HEK293 (cell line): ENCODE results near the gene CDK6.

ENCODE experiments used
- CTCF ChIP-seq: fragments of 450-650 bp; formaldehyde crosslinking; IDR thresholded peaks from 2 replicates; pipeline ENCODE4 v1.5.1; 2016; ENCODE audit warnings: missing biosample characterization, missing genetic modification characterization
- ELK4 ChIP-seq: IDR thresholded peaks from 2 replicates; pipeline ENCODE4 v1.6.1; 2011; ENCODE audit warnings: mild to moderate bottlenecking, low read depth, low read length, borderline replicate concordance
- KLF10 ChIP-seq: fragments of 450-650 bp; IDR thresholded peaks from 2 replicates; pipeline ENCODE4 v1.5.1; 2018; ENCODE audit warnings: missing biosample characterization, mild to moderate bottlenecking, missing genetic modification characterization
- PRDM4 ChIP-seq: fragments of 450-650 bp; formaldehyde crosslinking; IDR thresholded peaks from 2 replicates; pipeline ENCODE4 v1.5.1; 2017; ENCODE audit warnings: missing biosample characterization, missing genetic modification characterization
- REST ChIP-seq: fragments of 450-650 bp; formaldehyde crosslinking; IDR thresholded peaks from 2 replicates; pipeline ENCODE4 v1.5.1; 2016; ENCODE audit warnings: missing biosample characterization, missing genetic modification characterization
- YY1 ChIP-seq: fragments of 450-650 bp; formaldehyde crosslinking; IDR thresholded peaks from 2 replicates; pipeline ENCODE4 v1.5.1; 2018; ENCODE audit warnings: missing biosample characterization, missing genetic modification characterization
- ZBTB17 ChIP-seq: fragments of 450-650 bp; formaldehyde crosslinking; IDR thresholded peaks from 2 replicates; pipeline ENCODE4 v1.5.1; 2016; ENCODE audit warnings: missing biosample characterization, missing genetic modification characterization
- ZNF175 ChIP-seq: fragments of 450-650 bp; formaldehyde crosslinking; IDR thresholded peaks from 2 replicates; pipeline ENCODE4 v1.5.1; 2016; ENCODE audit warnings: missing biosample characterization, missing genetic modification characterization
- ZNF23 ChIP-seq: fragments of 450-650 bp; formaldehyde crosslinking; IDR thresholded peaks from 2 replicates; pipeline ENCODE4 v1.5.1; 2016; ENCODE audit warnings: missing biosample characterization, missing genetic modification characterization, borderline replicate concordance
- ZNF302 ChIP-seq: fragments of 450-650 bp; formaldehyde crosslinking; IDR thresholded peaks from 2 replicates; pipeline ENCODE4 v1.5.1; 2016; ENCODE audit warnings: missing biosample characterization, missing genetic modification characterization, low read depth
- TF ChIP-seq, protein P1 (sequence below): fragments of 450-650 bp; formaldehyde crosslinking; IDR thresholded peaks from 2 replicates; pipeline ENCODE4 v1.5.1; 2016; ENCODE audit warnings: missing biosample characterization, missing genetic modification characterization

- no peak for TF ChIP-seq REST (tag by site-specific recombination)
- no peak for TF ChIP-seq ZNF23
- TF ChIP-seq ELK4 = no peak
- peak; percentile 63 for TF ChIP-seq CTCF (tag by site-specific recombination)
- TF ChIP-seq ZBTB17 (tag by site-specific recombination) = peak; percentile 91
- no peak for TF ChIP-seq ZNF175 (tag by site-specific recombination)
- TF ChIP-seq ZNF302 (tag by site-specific recombination) = no peak
- TF ChIP-seq, protein P1, sequence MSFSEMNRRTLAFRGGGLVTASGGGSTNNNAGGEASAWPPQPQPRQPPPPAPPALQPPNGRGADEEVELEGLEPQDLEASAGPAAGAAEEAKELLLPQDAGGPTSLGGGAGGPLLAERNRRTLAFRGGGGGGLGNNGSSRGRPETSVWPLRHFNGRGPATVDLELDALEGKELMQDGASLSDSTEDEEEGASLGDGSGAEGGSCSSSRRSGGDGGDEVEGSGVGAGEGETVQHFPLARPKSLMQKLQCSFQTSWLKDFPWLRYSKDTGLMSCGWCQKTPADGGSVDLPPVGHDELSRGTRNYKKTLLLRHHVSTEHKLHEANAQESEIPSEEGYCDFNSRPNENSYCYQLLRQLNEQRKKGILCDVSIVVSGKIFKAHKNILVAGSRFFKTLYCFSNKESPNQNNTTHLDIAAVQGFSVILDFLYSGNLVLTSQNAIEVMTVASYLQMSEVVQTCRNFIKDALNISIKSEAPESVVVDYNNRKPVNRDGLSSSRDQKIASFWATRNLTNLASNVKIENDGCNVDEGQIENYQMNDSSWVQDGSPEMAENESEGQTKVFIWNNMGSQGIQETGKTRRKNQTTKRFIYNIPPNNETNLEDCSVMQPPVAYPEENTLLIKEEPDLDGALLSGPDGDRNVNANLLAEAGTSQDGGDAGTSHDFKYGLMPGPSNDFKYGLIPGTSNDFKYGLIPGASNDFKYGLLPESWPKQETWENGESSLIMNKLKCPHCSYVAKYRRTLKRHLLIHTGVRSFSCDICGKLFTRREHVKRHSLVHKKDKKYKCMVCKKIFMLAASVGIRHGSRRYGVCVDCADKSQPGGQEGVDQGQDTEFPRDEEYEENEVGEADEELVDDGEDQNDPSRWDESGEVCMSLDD (tag by site-specific recombination) = peak; percentile 35; the same call in 1 of the 2 replicates
- no peak for TF ChIP-seq KLF10 (tag by site-specific recombination)
- TF ChIP-seq YY1 (tag by site-specific recombination) = no peak
- TF ChIP-seq PRDM4 (tag by site-specific recombination) = no peak
These were observed 1.0 kb downstream of the CDK6 start for GRCh38 chr7:92835261-92835850.
